ENCODE results near the gene PET100.

PET100 gene

DNA sequence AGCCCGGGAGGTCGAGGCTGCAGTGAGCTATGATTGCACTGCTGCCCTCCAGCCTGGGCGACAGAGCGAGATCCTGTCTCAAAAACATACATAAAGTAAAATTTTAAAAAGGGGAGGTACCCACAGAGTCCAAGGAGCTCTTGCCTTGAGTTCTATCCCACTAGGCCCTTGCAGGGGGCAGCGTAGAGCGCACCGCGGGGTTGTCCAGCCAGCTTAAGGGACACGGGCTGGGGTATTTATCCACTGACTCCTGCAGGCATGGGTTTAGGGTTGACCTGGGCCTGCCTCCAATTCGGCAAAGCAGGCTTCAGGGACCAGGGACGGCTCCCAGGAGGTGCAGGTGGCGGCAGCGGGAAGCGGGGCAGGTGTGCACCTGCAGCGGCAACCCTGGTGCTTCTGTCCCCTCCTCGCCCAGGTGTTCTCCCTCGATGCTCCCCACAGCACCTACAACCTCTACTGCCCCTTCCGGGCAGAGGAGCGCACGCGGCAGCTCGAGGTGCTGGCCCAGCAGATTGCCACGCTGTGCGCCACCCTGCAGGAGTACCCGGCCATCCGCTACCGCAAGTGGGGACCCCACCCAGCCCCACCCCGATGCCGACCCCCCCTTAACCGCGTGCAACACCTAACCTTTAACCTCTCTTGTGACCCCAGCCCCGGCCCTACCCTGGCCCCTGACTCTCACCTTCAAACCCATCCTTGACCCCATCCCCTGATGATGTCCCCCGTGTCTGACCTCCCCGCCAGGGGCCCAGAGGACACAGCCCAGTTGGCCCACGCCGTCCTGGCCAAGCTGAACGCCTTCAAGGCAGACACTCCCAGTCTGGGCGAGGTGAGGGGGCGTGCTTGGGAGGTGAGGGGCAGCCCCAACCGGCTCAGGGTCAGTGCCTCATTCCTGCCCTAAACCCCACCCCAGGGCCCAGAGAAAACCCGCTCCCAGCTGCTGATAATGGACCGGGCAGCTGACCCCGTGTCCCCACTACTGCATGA is 12.0 kb downstream of the PET100 start:
- no peak overlapping the region for H3K27ac ChIP-seq (ENCODE audit: low read length, poor library complexity, severe bottlenecking)
- no peak overlapping the region for H3K9ac ChIP-seq (ENCODE audit: low read length)
- no peak for DNase-seq
- H2BK120ac ChIP-seq (ENCODE audit: low read depth, low read length), result no peak overlapping the region
- H4K8ac ChIP-seq (ENCODE audit: low read length), result no peak overlapping the region
- peaks cover 0 to 63% of the 10 kb centered on the region in 2 experiments for H3K36me3 ChIP-seq (ENCODE audit: control insufficient read depth in 1 of 2, insufficient read depth in 2 of 2, low read depth in 1 of 2, low read length in 2 of 2)
- no peak overlapping the region for H3K14ac ChIP-seq (ENCODE audit: low read length in 2 of 2)
- no peaks in the 10 kb centered on the region for H3K9me3 ChIP-seq (ENCODE audit: control insufficient read depth, low read length)
- no peak overlapping the region for H2AK5ac ChIP-seq (ENCODE audit: low read length, severe bottlenecking)
- H3K4me3 ChIP-seq (ENCODE audit: insufficient read depth in 1 of 2, low read depth in 1 of 2, low read length in 2 of 2), result no peak overlapping the region
- no peak overlapping the region for H3K18ac ChIP-seq (ENCODE audit: low read depth in 1 of 2, low read length in 2 of 2)
- H3K27me3 ChIP-seq (ENCODE audit: control insufficient read depth in 1 of 2, insufficient read depth in 1 of 2, low read length in 2 of 2), result peaks cover 0 to 39% of the 10 kb centered on the region in 2 experiments
- H2AFZ ChIP-seq (ENCODE audit: low read depth, low read length), result no peak overlapping the region
- H3K4me2 ChIP-seq (ENCODE audit: low read length, poor library complexity, severe bottlenecking), result no peak overlapping the region
- no peak overlapping the region for H3K23ac ChIP-seq (ENCODE audit: low read length in 2 of 2)
- H3K79me1 ChIP-seq (replicated peaks; ENCODE audit: low read length, poor library complexity, severe bottlenecking), result peaks cover 12% of the 10 kb centered on the region
- H2BK5ac ChIP-seq (ENCODE audit: low read depth, low read length, poor library complexity, severe bottlenecking), result no peak overlapping the region
- H2BK12ac ChIP-seq (ENCODE audit: low read length in 2 of 2), result no peak overlapping the region
- H4K91ac ChIP-seq (ENCODE audit: low read length), result no peak overlapping the region
- 89% methylated on average over 40 of the region's 43 CpGs for WGBS
- H3K4ac ChIP-seq (ENCODE audit: low read depth in 1 of 2, low read length in 2 of 2), result no peak overlapping the region
- no peak overlapping the region for H2BK15ac ChIP-seq (ENCODE audit: low read depth, poor library complexity, severe bottlenecking)
- H3K4me1 ChIP-seq (ENCODE audit: control insufficient read depth, insufficient read depth, low read depth, low read length), result peaks cover 15% of the 10 kb centered on the region

DNA sequence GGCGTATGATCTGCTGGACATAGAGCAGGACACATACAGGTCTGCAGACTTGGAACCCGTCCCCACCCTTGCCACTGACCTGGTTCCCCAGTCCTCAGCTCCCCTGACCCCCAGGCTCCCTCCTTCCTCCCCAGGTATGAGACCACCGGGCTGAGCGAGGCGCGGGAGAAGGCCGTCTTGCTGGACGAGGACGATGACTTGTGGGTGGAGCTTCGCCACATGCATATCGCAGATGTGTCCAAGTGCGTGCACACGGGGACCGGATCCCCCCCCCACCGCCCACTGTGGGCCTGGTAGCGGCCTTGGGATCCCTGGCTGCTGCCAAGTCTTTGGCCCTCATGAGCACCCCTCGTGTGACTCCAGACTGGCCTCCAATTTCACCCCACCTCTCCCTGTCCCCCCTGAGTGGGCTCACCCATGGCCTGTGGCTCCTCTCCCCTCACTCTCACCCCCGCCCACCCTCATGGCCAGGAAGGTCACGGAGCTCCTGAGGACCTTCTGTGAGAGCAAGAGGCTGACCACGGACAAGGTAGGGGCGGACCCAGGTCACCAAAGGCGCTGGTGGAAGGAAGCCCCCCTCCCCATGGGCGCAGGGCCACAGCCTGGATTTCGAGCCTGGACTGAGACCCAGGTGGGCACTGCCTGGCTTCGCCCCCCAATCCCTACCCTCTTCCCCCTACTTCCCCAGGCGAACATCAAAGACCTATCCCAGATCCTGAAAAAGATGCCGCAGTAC is 12.9 kb downstream of the PET100 start:
- Histone ChIP-seq H3K14ac (ENCODE audit: low read length in 2 of 2) (no peak overlapping the region), H3K27ac (ENCODE audit: low read length, poor library complexity, severe bottlenecking) (no peak overlapping the region), H3K27me3 (ENCODE audit: control insufficient read depth in 1 of 2, insufficient read depth in 1 of 2, low read length in 2 of 2) (peaks cover 0 to 33% of the 10 kb centered on the region in 2 experiments), H3K9ac (ENCODE audit: low read length) (no peak overlapping the region), H3K4me1 (ENCODE audit: control insufficient read depth, insufficient read depth, low read depth, low read length) (peaks cover 11% of the 10 kb centered on the region), H2BK5ac (ENCODE audit: low read depth, low read length, poor library complexity, severe bottlenecking) (no peak overlapping the region), H4K91ac (ENCODE audit: low read length) (no peak overlapping the region), H2AK5ac (ENCODE audit: low read length, severe bottlenecking) (no peak overlapping the region), H2BK15ac (ENCODE audit: low read depth, poor library complexity, severe bottlenecking) (no peak overlapping the region), H3K36me3 (ENCODE audit: control insufficient read depth in 1 of 2, insufficient read depth in 2 of 2, low read depth in 1 of 2, low read length in 2 of 2) (peaks cover 0 to 72% of the 10 kb centered on the region in 2 experiments), H3K18ac (ENCODE audit: low read depth in 1 of 2, low read length in 2 of 2) (no peak overlapping the region), H3K4me2 (ENCODE audit: low read length, poor library complexity, severe bottlenecking) (no peak overlapping the region), H3K23ac (ENCODE audit: low read length in 2 of 2) (no peak overlapping the region), H4K8ac (ENCODE audit: low read length) (no peak overlapping the region), H2BK12ac (ENCODE audit: low read length in 2 of 2) (no peak overlapping the region), H3K4ac (ENCODE audit: low read depth in 1 of 2, low read length in 2 of 2) (no peak overlapping the region), H2BK120ac (ENCODE audit: low read depth, low read length) (no peak overlapping the region), H3K79me1 (replicated peaks; ENCODE audit: low read length, poor library complexity, severe bottlenecking) (peaks cover 7% of the 10 kb centered on the region), H3K4me3 (ENCODE audit: insufficient read depth in 1 of 2, low read depth in 1 of 2, low read length in 2 of 2) (no peak overlapping the region), H2AFZ (ENCODE audit: low read depth, low read length) (no peak overlapping the region), H3K9me3 (ENCODE audit: control insufficient read depth, low read length) (no peaks in the 10 kb centered on the region)
- no peak for DNase-seq
- 90% methylated on average over 27 of the region's 27 CpGs for WGBS

DNA sequence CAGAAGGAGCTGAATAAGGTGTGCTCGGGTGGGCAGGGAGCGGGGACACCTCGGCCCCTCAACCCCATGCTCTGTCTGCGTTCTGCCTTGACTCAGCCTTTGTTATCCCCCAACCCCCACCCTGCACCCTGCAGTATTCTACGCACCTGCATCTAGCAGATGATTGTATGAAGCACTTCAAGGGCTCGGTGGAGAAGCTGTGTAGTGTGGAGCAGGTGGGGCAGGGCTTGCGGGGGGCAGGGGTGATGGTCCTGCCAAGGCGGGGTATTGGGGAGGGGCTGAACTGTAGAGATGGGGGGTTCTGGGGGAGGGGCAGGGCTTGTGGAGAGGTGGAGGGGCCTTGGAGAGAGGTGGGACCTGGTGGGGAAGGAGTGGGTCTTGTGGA is 13.4 kb downstream of the PET100 start:
- Histone ChIP-seq H3K9ac (ENCODE audit: low read length) (no peak overlapping the region), H2BK12ac (ENCODE audit: low read length in 2 of 2) (no peak overlapping the region), H3K9me3 (ENCODE audit: control insufficient read depth, low read length) (no peaks in the 10 kb centered on the region), H4K91ac (ENCODE audit: low read length) (no peak overlapping the region), H3K4ac (ENCODE audit: low read depth in 1 of 2, low read length in 2 of 2) (no peak overlapping the region), H3K14ac (ENCODE audit: low read length in 2 of 2) (no peak overlapping the region), H3K27me3 (ENCODE audit: control insufficient read depth in 1 of 2, insufficient read depth in 1 of 2, low read length in 2 of 2) (peaks cover 0 to 28% of the 10 kb centered on the region in 2 experiments), H3K36me3 (ENCODE audit: control insufficient read depth in 1 of 2, insufficient read depth in 2 of 2, low read depth in 1 of 2, low read length in 2 of 2) (peaks cover 0 to 78% of the 10 kb centered on the region in 2 experiments), H2BK120ac (ENCODE audit: low read depth, low read length) (no peak overlapping the region), H2AK5ac (ENCODE audit: low read length, severe bottlenecking) (no peak overlapping the region), H3K27ac (ENCODE audit: low read length, poor library complexity, severe bottlenecking) (no peak overlapping the region), H3K79me1 (replicated peaks; ENCODE audit: low read length, poor library complexity, severe bottlenecking) (peaks cover 5% of the 10 kb centered on the region), H3K4me1 (ENCODE audit: control insufficient read depth, insufficient read depth, low read depth, low read length) (peaks cover 7% of the 10 kb centered on the region), H3K4me3 (ENCODE audit: insufficient read depth in 1 of 2, low read depth in 1 of 2, low read length in 2 of 2) (no peak overlapping the region), H3K18ac (ENCODE audit: low read depth in 1 of 2, low read length in 2 of 2) (no peak overlapping the region), H2BK5ac (ENCODE audit: low read depth, low read length, poor library complexity, severe bottlenecking) (no peak overlapping the region), H2AFZ (ENCODE audit: low read depth, low read length) (no peak overlapping the region), H2BK15ac (ENCODE audit: low read depth, poor library complexity, severe bottlenecking) (no peak overlapping the region), H3K4me2 (ENCODE audit: low read length, poor library complexity, severe bottlenecking) (no peak overlapping the region), H4K8ac (ENCODE audit: low read length) (no peak overlapping the region), H3K23ac (ENCODE audit: low read length in 2 of 2) (no peak overlapping the region)
- over 99% methylated on average over 7 of the region's 8 CpGs for WGBS
- DNase-seq, result no peak

All from mesenchymal stem cell (in vitro differentiated cells and primary cell).